Stromal cell of bone marrow (primary cell): ENCODE data around the gene TPSD1.

Source experiments
- DNase-seq: peaks from one replicate; pipeline ENCODE4 v3.0.0-alpha.2; 2012; ENCODE audit warnings: low read depth

Gene TPSD1

GRCh38 chr16:1299012-1299867, 43.4 kb downstream of the TPSD1 start:
- no peak for DNase-seq

GRCh38 chr16:1299868-1300203, 44.0 kb downstream of the TPSD1 start:
- DNase-seq = no peak

GRCh38 chr16:1300664-1301476, 45.0 kb downstream of the TPSD1 start:
- peak; percentile 16 for DNase-seq

GRCh38 chr16:1301562-1301961, 45.7 kb downstream of the TPSD1 start:
- no peak for DNase-seq

GRCh38 chr16:1305823-1306222, 50.0 kb downstream of the TPSD1 start:
- DNase-seq = no peak

GRCh38 chr16:1306334-1306733, 50.5 kb downstream of the TPSD1 start:
- DNase-seq = no peak

- no peak for DNase-seq
Observed at GRCh38 chr16:1308036-1308976, 52.4 kb downstream of the TPSD1 start.
